Gastroesophageal sphincter (tissue), 4 donors: Measurements from ENCODE around the gene PEPD. TPM values are rescaled to one million over a fixed set of nuclear protein-coding genes. Genes with fewer than 3 reads are reported as not detected.

Source experiments
- ATAC-seq: fragments of 150-250 bp; one replicate; pipeline ENCODE4 v1.9.1; 2016; ENCODE audit warnings: mild to moderate bottlenecking, moderate library complexity
- H3K27ac ChIP-seq, 4 donors: fragments of 200-600 bp; sonication (generic) in 3 of 4; 1 replicate in 3 of 4; 2 replicates in 1 of 4; pipeline ENCODE4 v1.5.1; 2016 to 2019
- H3K27me3 ChIP-seq: fragments of 200-600 bp; sonication (generic); one replicate; pipeline ENCODE4 v1.5.1; 2019
- H3K36me3 ChIP-seq, 2 donors: fragments of 200-600 bp; sonication (generic); one replicate each; pipeline ENCODE4 v1.5.1; 2019; ENCODE audit warnings: control low read depth in 1 of 2
- H3K4me1 ChIP-seq, 3 donors: fragments of 200-600 bp; sonication (generic); 1 replicate in 2 of 3; 2 replicates in 1 of 3; pipeline ENCODE4 v1.5.1; 2016 to 2019; ENCODE audit warnings: control low read depth in 2 of 3
- H3K4me3 ChIP-seq, 2 donors: fragments of 200-600 bp; sonication (generic); one replicate each; pipeline ENCODE4 v1.5.1; 2019; ENCODE audit warnings: mild to moderate bottlenecking in 1 of 2, moderate library complexity in 1 of 2
- H3K9me3 ChIP-seq, 3 donors: fragments of 200-600 bp; sonication (generic); one replicate each; pipeline ENCODE4 v1.5.1; 2017 to 2019; ENCODE audit warnings: control low read depth in 2 of 3
- CTCF ChIP-seq, 4 experiments: fragments of 200-600 bp in 2 of 4; fragments of 450-650 bp in 2 of 4; sonication (generic) in 1 of 4; IDR thresholded peaks; one replicate each; pipeline ENCODE4 v1.5.1; 2017 to 2019; ENCODE audit warnings: antibody characterized with exemption in 4 of 4, mild to moderate bottlenecking in 2 of 4, moderate library complexity in 2 of 4
- EP300 ChIP-seq: sonication (generic); formaldehyde crosslinking; IDR thresholded peaks from one replicate; pipeline ENCODE4 v1.6.1; 2017; ENCODE audit warnings: antibody characterized with exemption, mild to moderate bottlenecking
- POLR2A ChIP-seq, 2 donors: fragments of 450-650 bp; IDR thresholded peaks; one replicate each; pipeline ENCODE4 v1.6.1; 2017; ENCODE audit warnings: antibody characterized with exemption in 2 of 2, mild to moderate bottlenecking in 2 of 2, moderate library complexity in 1 of 2
- POLR2AphosphoS5 ChIP-seq: sonication (generic); formaldehyde crosslinking; IDR thresholded peaks from one replicate; pipeline ENCODE4 v1.6.1; 2017; ENCODE audit warnings: antibody characterized with exemption
- WGBS, 2 donors: methylation state at CpG; one replicate each; pipeline ENCODE4 v1.1.5; 2018; ENCODE audit warnings: low coverage in 1 of 2; 5-methylcytosine and 5-hydroxymethylcytosine counted together
- total RNA-seq, 4 donors: library from RNA; depleted of rRNA; stranded (reverse); fragments of >200 nt; gene quantifications; one replicate each; pipeline ENCODE4 v1.1.0, GENCODE V29; 2016

PEPD gene
- total RNA-seq, 4 donors from 2014 or later = 61.3 to 77.7 (median 69.6) TPM

DNA sequence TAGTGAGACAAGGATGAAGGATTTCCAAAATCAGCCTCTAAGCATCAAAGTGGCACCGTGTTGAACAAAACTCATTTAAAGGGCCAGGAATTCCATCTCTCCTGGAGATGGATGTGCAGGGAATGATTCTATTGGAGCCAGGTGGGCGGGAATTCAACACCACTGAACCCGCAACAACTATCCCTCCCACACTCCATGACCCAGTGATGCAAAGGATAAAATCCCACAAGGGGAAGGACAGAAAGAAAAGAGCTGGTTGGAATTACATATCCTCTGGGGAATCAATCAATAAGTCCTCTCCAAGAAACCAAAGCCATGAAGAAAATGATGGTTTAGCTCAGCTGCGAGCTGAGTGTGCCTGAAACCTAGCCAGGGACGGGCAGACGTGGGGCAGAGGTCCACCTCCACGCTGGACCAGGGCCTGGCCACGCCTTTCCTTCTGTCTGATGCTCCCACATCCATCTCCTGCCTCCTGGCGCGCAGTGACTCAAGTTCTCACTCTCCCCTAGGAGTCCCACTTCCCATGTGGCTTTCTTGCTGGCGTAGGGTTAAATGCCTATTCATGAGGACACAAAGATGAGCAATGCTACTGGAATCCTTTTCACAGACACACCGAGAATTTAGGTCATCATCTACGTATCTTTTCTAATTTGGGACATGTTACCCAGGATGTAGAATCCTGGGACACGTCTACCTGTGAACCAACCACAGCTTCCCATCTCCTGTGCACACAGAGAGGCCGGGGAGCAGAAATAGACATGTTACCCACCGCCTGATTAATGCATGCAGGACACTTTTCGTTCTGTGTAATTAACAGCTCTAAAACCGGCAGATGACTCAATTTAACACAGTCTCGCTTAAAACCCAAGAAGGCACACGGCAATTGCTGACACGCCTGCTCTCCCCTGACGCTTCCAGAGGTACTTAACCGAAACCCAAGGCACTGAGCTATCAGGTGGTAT is 48.6 kb downstream of the PEPD start:
- H3K27ac ChIP-seq = no peak overlapping the region
- no peak for ATAC-seq
- 72 to 74% methylated on average over 9 to 22 of the region's 23 CpGs for WGBS, 2 donors
- H3K36me3 ChIP-seq = peaks cover 0 to 59% of the 10 kb centered on the region in 2 donors
- no peak for TF ChIP-seq POLR2A (IDR thresholded peaks at IDR 0.05)
- no peak for TF ChIP-seq EP300
- no peak for TF ChIP-seq POLR2AphosphoS5
- no peak for TF ChIP-seq CTCF (IDR thresholded peaks at IDR 0.05)
- H3K4me1 ChIP-seq = no peaks in the 10 kb centered on the region
- H3K4me3 ChIP-seq = no peak overlapping the region
- no peaks in the 10 kb centered on the region for H3K9me3 ChIP-seq
- no peaks in the 10 kb centered on the region for H3K27me3 ChIP-seq

DNA sequence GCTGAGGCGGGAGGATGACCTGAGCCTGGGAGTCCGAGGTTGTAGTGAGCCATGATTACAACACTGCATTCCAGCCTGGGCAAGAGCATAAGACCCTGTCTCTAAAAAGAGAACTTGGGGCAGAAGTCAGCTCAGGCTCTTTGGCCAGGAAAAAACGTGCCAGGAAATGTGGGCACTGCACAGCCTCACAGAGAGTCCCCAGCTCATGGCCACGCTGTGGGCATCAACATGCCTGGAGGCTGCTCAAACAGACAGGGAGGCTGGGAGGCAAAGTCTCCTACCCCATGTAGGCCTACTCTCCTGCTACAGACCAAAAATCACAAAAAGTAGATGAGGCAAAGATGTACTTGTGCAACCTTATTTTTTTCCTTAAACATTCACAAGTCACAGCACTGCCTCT is 49.4 kb downstream of the PEPD start:
- ATAC-seq = no peak
- no peaks in the 10 kb centered on the region for H3K27me3 ChIP-seq
- WGBS, 2 donors = 85 to 94% methylated on average over 2 to 3 of the region's 4 CpGs
- peaks cover 0 to 55% of the 10 kb centered on the region in 2 donors for H3K36me3 ChIP-seq
- no peaks in the 10 kb centered on the region for H3K9me3 ChIP-seq
- TF ChIP-seq POLR2AphosphoS5 (no peak), CTCF (IDR thresholded peaks at IDR 0.05) (no peak), POLR2A (IDR thresholded peaks at IDR 0.05) (no peak), EP300 (no peak)
- no peak overlapping the region for H3K27ac ChIP-seq
- no peak overlapping the region for H3K4me3 ChIP-seq
- H3K4me1 ChIP-seq = no peaks in the 10 kb centered on the region

DNA sequence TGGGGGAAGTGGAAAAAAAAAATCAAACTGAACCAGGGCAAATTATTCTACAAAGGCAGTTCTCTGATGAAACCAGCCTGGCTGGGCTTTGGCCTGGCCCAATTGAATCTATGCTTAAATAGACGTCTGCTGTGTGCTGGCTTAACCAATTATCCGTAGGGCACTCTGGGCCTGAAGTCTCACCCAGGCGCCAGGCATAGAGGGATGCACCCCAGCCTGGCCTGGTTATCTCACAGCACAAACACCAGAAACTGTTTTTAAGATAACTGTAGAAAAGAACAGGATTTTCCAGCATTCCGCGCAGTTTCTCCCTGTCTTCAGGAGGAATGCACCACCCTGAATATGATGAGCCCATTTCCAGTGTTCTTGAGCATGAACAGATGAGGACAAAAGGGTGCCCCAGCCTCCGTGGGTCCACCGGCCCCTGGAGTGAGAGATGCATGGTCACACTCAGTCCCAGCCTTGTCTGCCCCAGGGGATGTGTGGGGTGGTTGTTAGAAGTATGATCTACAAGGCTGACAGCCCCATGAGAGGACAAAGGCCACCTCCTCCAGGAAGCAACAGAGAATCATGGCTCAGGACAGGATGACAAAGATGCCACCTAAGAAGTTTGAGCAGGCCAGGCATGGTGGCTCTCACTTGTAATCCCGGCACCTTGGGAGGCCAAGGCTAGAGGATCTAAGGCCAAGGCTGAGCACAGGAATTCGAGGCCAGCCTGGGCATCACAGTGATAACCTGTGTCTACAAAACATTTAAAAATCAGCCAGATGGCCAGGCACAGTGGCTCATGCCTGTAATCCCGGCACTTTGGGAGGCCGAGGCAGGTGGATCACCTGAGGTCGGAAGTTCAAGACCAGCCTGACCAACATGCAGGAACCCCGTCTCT is 50.2 kb downstream of the PEPD start:
- Histone ChIP-seq H3K27me3 (no peaks in the 10 kb centered on the region), H3K4me1 (peaks cover 0 to 2% (median 0%) of the 10 kb centered on the region in 3 donors), H3K36me3 (peaks cover 0 to 47% of the 10 kb centered on the region in 2 donors), H3K27ac (no peak overlapping the region), H3K4me3 (no peak overlapping the region), H3K9me3 (no peaks in the 10 kb centered on the region)
- no peak for ATAC-seq
- 93 to 96% methylated on average over 4 to 7 of the region's 13 CpGs for WGBS, 2 donors
- no peak for TF ChIP-seq POLR2A (IDR thresholded peaks at IDR 0.05)
- no peak for TF ChIP-seq EP300
- TF ChIP-seq CTCF (IDR thresholded peaks at IDR 0.05) = no peak
- TF ChIP-seq POLR2AphosphoS5 = no peak

GRCh38 chr19:33470686-33471085 is 50.9 kb downstream of the PEPD start:
- H3K27ac ChIP-seq = no peak overlapping the region
- no peak for ATAC-seq
- peaks cover 0 to 9% (median 0%) of the 10 kb centered on the region in 3 donors for H3K4me1 ChIP-seq
- WGBS, 2 donors = 80% methylated on average over 1 of the region's 5 CpGs; no CpG with 5 or more reads in 1 of the 2 donors
- H3K27me3 ChIP-seq = no peaks in the 10 kb centered on the region
- H3K4me3 ChIP-seq = no peak overlapping the region
- TF ChIP-seq CTCF (IDR thresholded peaks at IDR 0.05) (no peak), POLR2AphosphoS5 (no peak), POLR2A (IDR thresholded peaks at IDR 0.05) (no peak), EP300 (no peak)
- H3K36me3 ChIP-seq = peaks cover 0 to 41% of the 10 kb centered on the region in 2 donors
- no peaks in the 10 kb centered on the region for H3K9me3 ChIP-seq
